ENCODE data around the gene TSNAX. TPM values are rescaled to one million over a fixed set of nuclear protein-coding genes. Genes with fewer than 3 reads are reported as not detected.

The TSNAX gene
- polyA plus RNA-seq, 1 experiment, result 21.4 TPM

GRCh38 chr1:231583376-231583775 lies 54.9 kb downstream of the TSNAX start:
- Histone ChIP-seq H3K36me3 (ENCODE audit: control insufficient read depth, insufficient read depth, low read length) (no peaks in the 10 kb centered on the region), H3K4me3 (ENCODE audit: low read depth, low read length) (no peak overlapping the region), H3K27me3 (ENCODE audit: control insufficient read depth, insufficient read depth, low read length) (no peaks in the 10 kb centered on the region)
- ChIA-PET CTCF (interaction anchor here (0.8 kb wide), 1 partner anchor 9 kb away, joined by 3 read pairs; no protein-coding TSS in a partner anchor), POLR2A (no interaction called here)
- TF ChIP-seq, protein P1, sequence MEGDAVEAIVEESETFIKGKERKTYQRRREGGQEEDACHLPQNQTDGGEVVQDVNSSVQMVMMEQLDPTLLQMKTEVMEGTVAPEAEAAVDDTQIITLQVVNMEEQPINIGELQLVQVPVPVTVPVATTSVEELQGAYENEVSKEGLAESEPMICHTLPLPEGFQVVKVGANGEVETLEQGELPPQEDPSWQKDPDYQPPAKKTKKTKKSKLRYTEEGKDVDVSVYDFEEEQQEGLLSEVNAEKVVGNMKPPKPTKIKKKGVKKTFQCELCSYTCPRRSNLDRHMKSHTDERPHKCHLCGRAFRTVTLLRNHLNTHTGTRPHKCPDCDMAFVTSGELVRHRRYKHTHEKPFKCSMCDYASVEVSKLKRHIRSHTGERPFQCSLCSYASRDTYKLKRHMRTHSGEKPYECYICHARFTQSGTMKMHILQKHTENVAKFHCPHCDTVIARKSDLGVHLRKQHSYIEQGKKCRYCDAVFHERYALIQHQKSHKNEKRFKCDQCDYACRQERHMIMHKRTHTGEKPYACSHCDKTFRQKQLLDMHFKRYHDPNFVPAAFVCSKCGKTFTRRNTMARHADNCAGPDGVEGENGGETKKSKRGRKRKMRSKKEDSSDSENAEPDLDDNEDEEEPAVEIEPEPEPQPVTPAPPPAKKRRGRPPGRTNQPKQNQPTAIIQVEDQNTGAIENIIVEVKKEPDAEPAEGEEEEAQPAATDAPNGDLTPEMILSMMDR (IDR thresholded peaks at IDR 0.05; ENCODE audit: insufficient read depth, low read depth, low read length), result no peak
- DNase-seq (ENCODE audit: low read depth), result no peak

DNA sequence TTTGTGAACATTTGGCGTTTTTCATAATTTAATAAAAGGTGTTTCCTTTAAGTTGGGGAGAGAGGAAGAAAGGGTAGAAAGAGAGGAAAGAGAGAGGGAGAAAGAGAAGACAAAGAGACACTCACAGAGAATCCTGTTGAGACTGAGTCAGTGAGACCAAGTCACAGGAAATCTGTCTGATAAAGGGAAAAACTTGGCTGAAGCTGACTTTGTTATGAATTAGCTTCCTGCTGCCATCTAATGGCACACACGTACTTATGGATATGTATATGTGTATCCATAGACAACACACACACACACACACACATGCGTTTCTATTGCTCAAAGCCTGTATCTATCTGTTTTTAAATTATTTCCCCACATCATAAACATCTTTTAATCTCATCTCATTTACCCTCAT lies 55.6 kb downstream of the TSNAX start:
- TF ChIP-seq, protein P1 (IDR thresholded peaks at IDR 0.05; ENCODE audit: insufficient read depth, low read depth, low read length), result no peak; the same call in 1 of the 2 replicates
- CTCF ChIA-PET, result interaction anchor here (0.8 to 1.8 kb wide), 3 partner anchors 8 to 227 kb away, joined by 4 to 5 read pairs (median 4); no protein-coding TSS in a partner anchor
- no peaks in the 10 kb centered on the region for H3K36me3 ChIP-seq (ENCODE audit: control insufficient read depth, insufficient read depth, low read length)
- no peaks in the 10 kb centered on the region for H3K27me3 ChIP-seq (ENCODE audit: control insufficient read depth, insufficient read depth, low read length)
- H3K4me3 ChIP-seq (ENCODE audit: low read depth, low read length), result no peak overlapping the region
- POLR2A ChIA-PET, result interaction anchor here (0.7 kb wide), 1 partner anchor 263 kb away, joined by 4 read pairs; no protein-coding TSS in a partner anchor
- DNase-seq (ENCODE audit: low read depth), result no peak

DNA sequence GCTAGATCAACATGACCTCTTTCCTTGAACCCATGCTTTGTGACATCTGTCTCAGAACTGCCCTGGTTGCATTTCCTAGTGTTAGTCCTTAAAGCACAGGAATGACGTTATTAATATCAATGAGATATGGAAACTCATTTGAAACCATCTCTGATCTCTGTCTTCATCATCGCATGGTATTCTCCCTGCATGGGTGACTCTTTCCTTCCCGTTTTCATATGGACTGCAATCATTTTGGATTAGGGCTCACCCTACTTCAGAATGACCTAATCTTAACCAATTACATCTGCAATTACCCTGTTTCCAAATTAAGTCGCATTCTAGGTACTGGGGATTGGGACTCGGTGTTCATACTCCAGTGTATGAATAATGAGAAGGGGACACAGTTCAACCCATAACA lies 56.5 kb downstream of the TSNAX start:
- Histone ChIP-seq H3K27me3 (ENCODE audit: control insufficient read depth, insufficient read depth, low read length) (no peaks in the 10 kb centered on the region), H3K4me3 (ENCODE audit: low read depth, low read length) (no peak overlapping the region), H3K36me3 (ENCODE audit: control insufficient read depth, insufficient read depth, low read length) (no peaks in the 10 kb centered on the region)
- no peak for DNase-seq (ENCODE audit: low read depth)
- POLR2A ChIA-PET, result no interaction called here
- CTCF ChIA-PET, result interaction anchor here (0.8 to 1.8 kb wide), 3 partner anchors 9 to 228 kb away, joined by 4 to 5 read pairs (median 4); no protein-coding TSS in a partner anchor
- TF ChIP-seq, protein P1 (IDR thresholded peaks at IDR 0.05; ENCODE audit: insufficient read depth, low read depth, low read length), result no peak

GRCh38 chr1:231590453-231591198 lies 62.2 kb downstream of the TSNAX start:
- ChIA-PET CTCF (interaction anchor here (0.6 to 2.9 kb wide), 11 partner anchors 10 to 428 kb away, joined by 3 to 12 read pairs (median 5); partner anchors contain the start of gene EXOC8), POLR2A (no interaction called here)
- no peaks in the 10 kb centered on the region for H3K27me3 ChIP-seq (ENCODE audit: control insufficient read depth, insufficient read depth, low read length)
- no peaks in the 10 kb centered on the region for H3K36me3 ChIP-seq (ENCODE audit: control insufficient read depth, insufficient read depth, low read length)
- no peak overlapping the region for H3K4me3 ChIP-seq (ENCODE audit: low read depth, low read length)
- TF ChIP-seq, protein P1 (IDR thresholded peaks at IDR 0.05; ENCODE audit: insufficient read depth, low read depth, low read length), result peak; percentile 84
- DNase-seq (ENCODE audit: low read depth), result no peak

GRCh38 chr1:231591466-231591865 lies 63.0 kb downstream of the TSNAX start:
- no peak overlapping the region for H3K4me3 ChIP-seq (ENCODE audit: low read depth, low read length)
- no peak for DNase-seq (ENCODE audit: low read depth)
- TF ChIP-seq, protein P1 (IDR thresholded peaks at IDR 0.05; ENCODE audit: insufficient read depth, low read depth, low read length), result no peak
- H3K36me3 ChIP-seq (ENCODE audit: control insufficient read depth, insufficient read depth, low read length), result no peaks in the 10 kb centered on the region
- CTCF ChIA-PET, result interaction anchor here (0.7 to 2.9 kb wide), 12 partner anchors 9 to 333 kb away, joined by 3 to 12 read pairs (median 3); no protein-coding TSS in a partner anchor
- H3K27me3 ChIP-seq (ENCODE audit: control insufficient read depth, insufficient read depth, low read length), result no peaks in the 10 kb centered on the region
- POLR2A ChIA-PET, result no interaction called here
